Measurements from ENCODE around the gene RNF8.

RNF8 gene

DNA sequence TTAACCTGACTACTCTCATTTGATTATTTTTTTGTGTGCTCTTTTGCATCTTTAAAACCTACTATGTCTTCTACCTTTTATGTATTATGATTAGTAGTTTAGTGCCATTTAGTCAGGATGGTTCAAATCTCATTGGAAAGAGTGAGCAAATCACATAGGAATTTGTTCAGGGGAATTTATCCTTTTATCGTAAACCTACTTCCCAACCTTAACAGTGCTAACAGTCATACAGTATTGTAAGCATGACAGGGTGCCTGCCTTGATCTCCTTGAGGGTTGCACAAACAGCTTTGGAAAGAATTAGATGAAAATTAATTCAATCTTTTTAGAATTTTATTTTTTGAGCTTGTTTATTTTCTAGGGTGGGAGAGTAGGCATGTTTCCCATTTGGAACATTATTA is 18.3 kb downstream of the RNF8 start:
- TF ChIP-seq GABPA (IDR thresholded peaks at IDR 0.05; ENCODE audit: low read depth) (no peak), POLR2AphosphoS5 (IDR thresholded peaks at IDR 0.05; ENCODE audit: low read depth) (no peak), SPI1 (IDR thresholded peaks at IDR 0.05; ENCODE audit: borderline replicate concordance, low read depth) (no peak)
- TF ChIP-seq, protein P1, sequence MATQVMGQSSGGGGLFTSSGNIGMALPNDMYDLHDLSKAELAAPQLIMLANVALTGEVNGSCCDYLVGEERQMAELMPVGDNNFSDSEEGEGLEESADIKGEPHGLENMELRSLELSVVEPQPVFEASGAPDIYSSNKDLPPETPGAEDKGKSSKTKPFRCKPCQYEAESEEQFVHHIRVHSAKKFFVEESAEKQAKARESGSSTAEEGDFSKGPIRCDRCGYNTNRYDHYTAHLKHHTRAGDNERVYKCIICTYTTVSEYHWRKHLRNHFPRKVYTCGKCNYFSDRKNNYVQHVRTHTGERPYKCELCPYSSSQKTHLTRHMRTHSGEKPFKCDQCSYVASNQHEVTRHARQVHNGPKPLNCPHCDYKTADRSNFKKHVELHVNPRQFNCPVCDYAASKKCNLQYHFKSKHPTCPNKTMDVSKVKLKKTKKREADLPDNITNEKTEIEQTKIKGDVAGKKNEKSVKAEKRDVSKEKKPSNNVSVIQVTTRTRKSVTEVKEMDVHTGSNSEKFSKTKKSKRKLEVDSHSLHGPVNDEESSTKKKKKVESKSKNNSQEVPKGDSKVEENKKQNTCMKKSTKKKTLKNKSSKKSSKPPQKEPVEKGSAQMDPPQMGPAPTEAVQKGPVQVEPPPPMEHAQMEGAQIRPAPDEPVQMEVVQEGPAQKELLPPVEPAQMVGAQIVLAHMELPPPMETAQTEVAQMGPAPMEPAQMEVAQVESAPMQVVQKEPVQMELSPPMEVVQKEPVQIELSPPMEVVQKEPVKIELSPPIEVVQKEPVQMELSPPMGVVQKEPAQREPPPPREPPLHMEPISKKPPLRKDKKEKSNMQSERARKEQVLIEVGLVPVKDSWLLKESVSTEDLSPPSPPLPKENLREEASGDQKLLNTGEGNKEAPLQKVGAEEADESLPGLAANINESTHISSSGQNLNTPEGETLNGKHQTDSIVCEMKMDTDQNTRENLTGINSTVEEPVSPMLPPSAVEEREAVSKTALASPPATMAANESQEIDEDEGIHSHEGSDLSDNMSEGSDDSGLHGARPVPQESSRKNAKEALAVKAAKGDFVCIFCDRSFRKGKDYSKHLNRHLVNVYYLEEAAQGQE (IDR thresholded peaks at IDR 0.05; ENCODE audit: insufficient replicate concordance, low read depth) = no peak
- TF ChIP-seq, protein P2, sequence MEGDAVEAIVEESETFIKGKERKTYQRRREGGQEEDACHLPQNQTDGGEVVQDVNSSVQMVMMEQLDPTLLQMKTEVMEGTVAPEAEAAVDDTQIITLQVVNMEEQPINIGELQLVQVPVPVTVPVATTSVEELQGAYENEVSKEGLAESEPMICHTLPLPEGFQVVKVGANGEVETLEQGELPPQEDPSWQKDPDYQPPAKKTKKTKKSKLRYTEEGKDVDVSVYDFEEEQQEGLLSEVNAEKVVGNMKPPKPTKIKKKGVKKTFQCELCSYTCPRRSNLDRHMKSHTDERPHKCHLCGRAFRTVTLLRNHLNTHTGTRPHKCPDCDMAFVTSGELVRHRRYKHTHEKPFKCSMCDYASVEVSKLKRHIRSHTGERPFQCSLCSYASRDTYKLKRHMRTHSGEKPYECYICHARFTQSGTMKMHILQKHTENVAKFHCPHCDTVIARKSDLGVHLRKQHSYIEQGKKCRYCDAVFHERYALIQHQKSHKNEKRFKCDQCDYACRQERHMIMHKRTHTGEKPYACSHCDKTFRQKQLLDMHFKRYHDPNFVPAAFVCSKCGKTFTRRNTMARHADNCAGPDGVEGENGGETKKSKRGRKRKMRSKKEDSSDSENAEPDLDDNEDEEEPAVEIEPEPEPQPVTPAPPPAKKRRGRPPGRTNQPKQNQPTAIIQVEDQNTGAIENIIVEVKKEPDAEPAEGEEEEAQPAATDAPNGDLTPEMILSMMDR (IDR thresholded peaks at IDR 0.05; ENCODE audit: insufficient read depth, low read length) = no peak
- Histone ChIP-seq H3K4me3 (replicated peaks; ENCODE audit: insufficient read depth, low read length) (no peak overlapping the region), H3K27me3 (ENCODE audit: insufficient read depth, poor library complexity, severe bottlenecking) (no peaks in the 10 kb centered on the region), H3K27ac (replicated peaks) (no peak overlapping the region)
- no peak for DNase-seq (ENCODE audit: low read depth in 1 of 2, low spot score in 1 of 2)

DNA sequence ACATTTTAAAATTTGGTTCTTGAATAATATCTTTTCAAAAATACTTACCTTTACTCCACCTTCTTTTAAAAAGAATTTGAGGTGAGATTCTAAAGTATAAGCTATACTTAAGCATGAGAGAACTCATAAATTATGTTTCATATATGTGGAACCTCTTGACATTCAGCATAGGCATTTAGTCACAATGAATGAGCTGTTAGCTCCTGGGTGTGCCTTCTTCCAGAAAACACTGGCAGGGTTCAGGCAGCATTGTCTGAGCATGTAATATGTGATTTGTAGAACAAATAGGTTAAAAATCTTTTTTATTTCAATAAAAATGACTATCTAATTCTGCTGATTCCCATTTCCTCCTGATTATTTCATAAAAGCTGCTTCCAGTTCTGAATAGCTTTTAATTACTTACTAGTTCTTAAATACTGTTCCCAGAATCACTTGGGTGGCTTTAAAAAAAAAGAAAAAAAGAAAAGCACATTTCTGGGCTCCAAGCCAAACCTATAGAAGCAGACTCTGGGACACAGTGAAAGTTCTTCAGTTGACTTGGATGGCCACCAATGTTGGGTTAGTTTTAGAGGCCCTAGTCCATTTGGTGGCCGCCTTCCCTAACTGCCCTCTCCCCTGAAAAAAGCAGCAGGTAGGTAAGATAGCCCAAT is 20.2 kb downstream of the RNF8 start:
- Histone ChIP-seq H3K27me3 (ENCODE audit: insufficient read depth, poor library complexity, severe bottlenecking) (no peaks in the 10 kb centered on the region), H3K4me3 (replicated peaks; ENCODE audit: insufficient read depth, low read length) (no peak overlapping the region), H3K27ac (replicated peaks) (no peak overlapping the region)
- TF ChIP-seq GABPA (IDR thresholded peaks at IDR 0.05; ENCODE audit: low read depth) (no peak), SPI1 (IDR thresholded peaks at IDR 0.05; ENCODE audit: borderline replicate concordance, low read depth) (no peak), POLR2AphosphoS5 (IDR thresholded peaks at IDR 0.05; ENCODE audit: low read depth) (no peak)
- TF ChIP-seq, protein P1 (IDR thresholded peaks at IDR 0.05; ENCODE audit: insufficient replicate concordance, low read depth) = no peak
- TF ChIP-seq, protein P2 (IDR thresholded peaks at IDR 0.05; ENCODE audit: insufficient read depth, low read length) = no peak
- no peak for DNase-seq (ENCODE audit: low read depth in 1 of 2, low spot score in 1 of 2)

DNA sequence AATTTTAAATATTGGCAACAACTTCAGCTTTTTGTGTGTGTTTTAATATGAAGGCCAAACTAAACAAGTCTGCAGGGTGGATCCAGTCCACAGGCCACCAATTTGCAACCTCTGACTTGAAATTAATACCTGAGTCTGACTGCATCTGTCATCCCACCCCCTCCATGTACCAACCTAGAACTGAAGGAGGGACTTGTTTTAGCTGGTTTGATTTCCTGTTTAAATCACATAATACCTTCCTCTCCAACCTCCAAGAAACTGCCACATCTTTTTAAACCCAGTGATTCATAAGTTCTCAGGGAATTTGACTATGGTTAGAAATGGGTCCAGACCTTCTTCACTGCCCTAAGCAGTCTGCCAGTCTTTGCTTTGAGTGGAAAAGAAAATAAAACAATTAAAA is 21.6 kb downstream of the RNF8 start:
- TF ChIP-seq, protein P2 (IDR thresholded peaks at IDR 0.05; ENCODE audit: insufficient read depth, low read length) = no peak
- TF ChIP-seq, protein P1 (IDR thresholded peaks at IDR 0.05; ENCODE audit: insufficient replicate concordance, low read depth) = no peak
- TF ChIP-seq POLR2AphosphoS5 (IDR thresholded peaks at IDR 0.05; ENCODE audit: low read depth) (no peak), GABPA (IDR thresholded peaks at IDR 0.05; ENCODE audit: low read depth) (no peak), SPI1 (IDR thresholded peaks at IDR 0.05; ENCODE audit: borderline replicate concordance, low read depth) (no peak)
- no peak overlapping the region for H3K27ac ChIP-seq (replicated peaks)
- no peak for DNase-seq (ENCODE audit: low read depth in 1 of 2, low spot score in 1 of 2)
- no peak overlapping the region for H3K4me3 ChIP-seq (replicated peaks; ENCODE audit: insufficient read depth, low read length)
- H3K27me3 ChIP-seq (ENCODE audit: insufficient read depth, poor library complexity, severe bottlenecking) = no peaks in the 10 kb centered on the region
